H9 (cell line): ENCODE data around the gene ARID1B. TPM values are rescaled to one million over a fixed set of nuclear protein-coding genes. Genes with fewer than 3 reads are reported as not detected.

Source experiments
- DNase-seq: peaks from one replicate; pipeline ENCODE4 v3.0.0-alpha.2; 2017
- H2AFZ ChIP-seq: one replicate; pipeline ENCODE4 v1.6.1; 2013; ENCODE audit warnings: mild to moderate bottlenecking, low read length, control low read depth, moderate library complexity
- H2AK5ac ChIP-seq: 2 replicates; pipeline ENCODE4 v1.6.1; 2013; ENCODE audit warnings: low read length, control low read depth, mixed read lengths; ENCODE audit not compliant: insufficient read length
- H2BK120ac ChIP-seq: one replicate; pipeline ENCODE4 v1.6.1; 2013; ENCODE audit warnings: low read depth, mild to moderate bottlenecking, low read length, control low read depth, inconsistent platforms; ENCODE audit not compliant: poor library complexity, severe bottlenecking
- H2BK12ac ChIP-seq: 2 replicates; pipeline ENCODE4 v1.6.1; 2013; ENCODE audit warnings: low read length, control low read depth, mixed read lengths, low read depth; ENCODE audit not compliant: insufficient read length
- H2BK15ac ChIP-seq: 2 replicates; pipeline ENCODE4 v1.6.1; 2013; ENCODE audit warnings: low read depth, low read length, control low read depth
- H2BK20ac ChIP-seq: one replicate; pipeline ENCODE4 v1.6.1; 2013; ENCODE audit warnings: low read depth, mild to moderate bottlenecking, low read length, control low read depth, inconsistent platforms; ENCODE audit not compliant: poor library complexity, severe bottlenecking
- H2BK5ac ChIP-seq: 2 replicates; pipeline ENCODE4 v1.6.1; 2013; ENCODE audit warnings: low read length, control low read depth, mixed read lengths; ENCODE audit not compliant: insufficient read length
- H3K14ac ChIP-seq: 2 replicates; pipeline ENCODE4 v1.6.1; 2013; ENCODE audit warnings: low read length, control low read depth; ENCODE audit not compliant: insufficient read depth
- H3K18ac ChIP-seq: 2 replicates; pipeline ENCODE4 v1.6.1; 2013; ENCODE audit warnings: low read depth, mild to moderate bottlenecking, mixed read lengths, low read length, control low read depth; ENCODE audit not compliant: insufficient read length
- H3K23ac ChIP-seq: 2 replicates; pipeline ENCODE4 v1.6.1; 2013; ENCODE audit warnings: low read length, control low read depth, mixed read lengths, low read depth; ENCODE audit not compliant: insufficient read length
- H3K23me2 ChIP-seq: 2 replicates; pipeline ENCODE4 v1.6.1; 2013; ENCODE audit warnings: low read depth, mild to moderate bottlenecking, mixed read lengths, low read length, control low read depth; ENCODE audit not compliant: insufficient read length, poor library complexity, severe bottlenecking
- H3K27ac ChIP-seq: 2 replicates; pipeline ENCODE4 v1.5.1; 2013; ENCODE audit warnings: low read length, control low read depth, mixed read lengths, low read depth; ENCODE audit not compliant: insufficient read length
- H3K27me3 ChIP-seq: 2 replicates; pipeline ENCODE4 v1.6.1; 2013; ENCODE audit warnings: low read length, control low read depth, inconsistent platforms; ENCODE audit not compliant: insufficient read depth
- H3K4ac ChIP-seq: 2 replicates; pipeline ENCODE4 v1.6.1; 2013; ENCODE audit warnings: low read depth, mild to moderate bottlenecking, control low read depth, inconsistent platforms, low read length, moderate library complexity
- H3K4me1 ChIP-seq: 2 replicates; pipeline ENCODE4 v1.6.1; 2013; ENCODE audit warnings: low read length, control low read depth, inconsistent platforms; ENCODE audit not compliant: insufficient read depth
- H3K4me2 ChIP-seq: 2 replicates; pipeline ENCODE4 v1.6.1; 2013; ENCODE audit warnings: low read length, control low read depth, mixed read lengths; ENCODE audit not compliant: insufficient read length, insufficient read depth
- H3K56ac ChIP-seq: 2 replicates; pipeline ENCODE4 v1.6.1; 2013; ENCODE audit warnings: low read depth, mild to moderate bottlenecking, mixed read lengths, low read length, control low read depth; ENCODE audit not compliant: insufficient read length
- H3K79me1 ChIP-seq: 2 replicates; pipeline ENCODE4 v1.6.1; 2013; ENCODE audit warnings: low read depth, mild to moderate bottlenecking, moderate library complexity, low read length, control low read depth, inconsistent platforms; ENCODE audit not compliant: insufficient read depth, poor library complexity, severe bottlenecking
- H3K79me2 ChIP-seq: 2 replicates; pipeline ENCODE4 v1.6.1; 2013; ENCODE audit warnings: low read length, control low read depth, inconsistent platforms; ENCODE audit not compliant: insufficient read depth
- H3K9ac ChIP-seq: 2 replicates; pipeline ENCODE4 v1.6.1; 2013; ENCODE audit warnings: low read length, control low read depth, mixed read lengths; ENCODE audit not compliant: insufficient read length; ENCODE audit errors: extremely low read depth
- H3K9me3 ChIP-seq: one replicate; pipeline ENCODE4 v1.6.1; 2013; ENCODE audit warnings: low read depth, low read length, inconsistent platforms; ENCODE audit not compliant: control insufficient read depth
- H3T11ph ChIP-seq: one replicate; pipeline ENCODE4 v1.6.1; 2013; ENCODE audit warnings: mild to moderate bottlenecking, low read length, control low read depth, inconsistent platforms
- H4K20me1 ChIP-seq: one replicate; pipeline ENCODE4 v1.6.1; 2013; ENCODE audit not compliant: control insufficient read depth, insufficient read length, insufficient read depth
- H4K5ac ChIP-seq: 2 replicates; pipeline ENCODE4 v1.6.1; 2013; ENCODE audit warnings: low read depth, mild to moderate bottlenecking, mixed read lengths, low read length, control low read depth; ENCODE audit not compliant: insufficient read length
- H4K8ac ChIP-seq: replicated peaks from 2 replicates; pipeline ENCODE4 v1.6.1; 2013; ENCODE audit warnings: low read length, control low read depth, mixed read lengths, low read depth; ENCODE audit not compliant: insufficient read length
- H4K91ac ChIP-seq: 2 replicates; pipeline ENCODE4 v1.6.1; 2013; ENCODE audit warnings: low read depth, mild to moderate bottlenecking, moderate library complexity, mixed read lengths, low read length, control low read depth; ENCODE audit not compliant: insufficient read length
- H3K27ac Mint-ChIP-seq, 3 experiments: 2 replicates in 2 of 3; 3 replicates in 1 of 3; pipeline ENCODE4 v1.8.0; 2020 to 2021; ENCODE audit warnings: mixed read lengths in 3 of 3, mild to moderate bottlenecking in 1 of 3, moderate library complexity in 1 of 3
- H3K27me3 Mint-ChIP-seq: 2 replicates; pipeline ENCODE4 v1.8.0; 2021; ENCODE audit warnings: low read depth, mild to moderate bottlenecking, moderate library complexity, mixed read lengths
- H3K36me3 Mint-ChIP-seq, 3 experiments: 2 replicates in 2 of 3; 3 replicates in 1 of 3; pipeline ENCODE4 v1.8.0; 2020 to 2021; ENCODE audit warnings: low read depth in 3 of 3, mixed read lengths in 3 of 3; ENCODE audit not compliant: insufficient read depth in 1 of 3
- H3K4me1 Mint-ChIP-seq, 2 experiments: 2 replicates each; pipeline ENCODE4 v1.8.0; 2020; ENCODE audit warnings: mixed read lengths in 2 of 2
- H3K4me3 Mint-ChIP-seq, 2 experiments: 2 replicates in 1 of 2; 3 replicates in 1 of 2; pipeline ENCODE4 v1.8.0; 2020 to 2021; ENCODE audit warnings: mild to moderate bottlenecking in 2 of 2, mixed read lengths in 2 of 2, moderate library complexity in 1 of 2
- H3K9me3 Mint-ChIP-seq, 2 experiments: 2 replicates in 1 of 2; 3 replicates in 1 of 2; pipeline ENCODE4 v1.8.0; 2020; ENCODE audit warnings: mild to moderate bottlenecking in 2 of 2, mixed read lengths in 2 of 2, moderate library complexity in 1 of 2
- CTCF ChIP-seq: fragments of 200-600 bp; sonication (generic); conservative IDR thresholded peaks from 3 replicates; pipeline ENCODE4 v1.8.0; 2021; ENCODE audit warnings: antibody characterized with exemption, mild to moderate bottlenecking
- WGBS: extraction: QIAGEN DNeasy Blood & Tissue Kit; methylation state at CpG from one replicate; pipeline ENCODE4 v1.1.7; 2013; ENCODE audit warnings: missing lambda C conversion rate, low lambda C conversion rate, mixed read lengths; ENCODE audit not compliant: insufficient read length; ENCODE audit errors: extremely low coverage; 5-methylcytosine and 5-hydroxymethylcytosine counted together
- total RNA-seq: library from RNA; stranded (reverse); gene quantifications from 2 replicates; pipeline ENCODE4 v1.2.1, GENCODE V29; 2021

The ARID1B gene
- total RNA-seq, 1 experiment from 2014 or later, result 88.2 TPM

- H4K5ac ChIP-seq, result no peak overlapping the region
- H3K27ac ChIP-seq, result no peak overlapping the region
- no peaks in the 10 kb centered on the region; a peak in 1 of 5 replicates for H3K9me3 Mint-ChIP-seq
- no peaks in the 10 kb centered on the region for H3K27me3 Mint-ChIP-seq
- peak overlapping the region; percentile 97 for H3K9ac ChIP-seq
- no peaks in the 10 kb centered on the region for H3K27me3 ChIP-seq
- H2BK20ac ChIP-seq, result no peak overlapping the region
- no peaks in the 10 kb centered on the region for H4K20me1 ChIP-seq
- WGBS, result no CpG with 5 or more reads among the region's 100 CpGs
- H3K36me3 Mint-ChIP-seq, result no peaks in the 10 kb centered on the region
- no peak overlapping the region for H4K91ac ChIP-seq
- peak overlapping the region; percentile 100 for H3K14ac ChIP-seq
- H2AK5ac ChIP-seq, result no peak overlapping the region
- peaks cover 16% of the 10 kb centered on the region; the same call in 1 of the 2 replicates for H3K79me2 ChIP-seq
- H2BK120ac ChIP-seq, result no peak overlapping the region
- no peaks in the 10 kb centered on the region for H3K79me1 ChIP-seq
- H4K8ac ChIP-seq, result no peak overlapping the region
- H3K4me3 Mint-ChIP-seq, result peak overlapping the region; percentile 78
- DNase-seq, result peak; percentile 54
- H3K27ac Mint-ChIP-seq, result no peak overlapping the region
- H3K23ac ChIP-seq, result no peak overlapping the region
- peaks cover 2% of the 10 kb centered on the region; the same call in 1 of the 2 replicates for H3K4me1 ChIP-seq
- H3K23me2 ChIP-seq, result peaks cover 15% of the 10 kb centered on the region
- H3T11ph ChIP-seq, result no peak overlapping the region
- no peak overlapping the region; the same call in 1 of the 2 replicates for H3K4ac ChIP-seq
- H2AFZ ChIP-seq, result no peak overlapping the region
- H3K9me3 ChIP-seq, result no peaks in the 10 kb centered on the region
- no peak for TF ChIP-seq CTCF
- H2BK5ac ChIP-seq, result no peak overlapping the region
- no peak overlapping the region for H2BK15ac ChIP-seq
- peak overlapping the region; percentile 97 for H3K4me2 ChIP-seq
- H2BK12ac ChIP-seq, result no peak overlapping the region
- H3K18ac ChIP-seq, result peak overlapping the region; percentile 100
- H3K56ac ChIP-seq, result no peak overlapping the region
- peaks cover 56 to 65% of the 10 kb centered on the region in 2 experiments for H3K4me1 Mint-ChIP-seq
These were observed 1.5 kb downstream of the ARID1B start for GRCh38 chr6:156778454-156779205.
